ENCODE data around the gene ADORA3. TPM values are rescaled to one million over a fixed set of nuclear protein-coding genes. Genes with fewer than 3 reads are reported as not detected.

Gene ADORA3
- total and polyA plus RNA-seq, 2 of the 8 experiments (the other 6 are each of a cell fraction or from before 2014, with no cell fraction given) = 0.03 TPM; not detected in 1

GRCh38 chr1:111463029-111463683 is 40.3 kb downstream of the ADORA3 start (continued):
- no peak for TF ChIP-seq CTCF (IDR thresholded peaks at IDR 0.05; ENCODE audit: control extremely low read depth in 1 of 3, insufficient read depth in 1 of 3, low read depth in 1 of 3, low read length in 3 of 3)
- no peak for TF ChIP-seq E2F6 (IDR thresholded peaks at IDR 0.05)
- no peak for TF ChIP-seq RAD21 (IDR thresholded peaks at IDR 0.05 in 1 of 2, conservative IDR thresholded peaks at IDR 0.05 in 1 of 2; ENCODE audit: low read depth in 2 of 2, low read length in 2 of 2)

Data from H1 (cell line).